ENCODE results near the gene ZNF770. TPM values are rescaled to one million over a fixed set of nuclear protein-coding genes. Genes with fewer than 3 reads are reported as not detected.
"Not testable (repeated sequence)": the region's sequence is repeated elsewhere in the genome, so short reads cannot be mapped to it uniquely, and the experiment has no call there.

The ZNF770 gene
- total and polyA plus RNA-seq, 12 donors, result 8.7 to 52.7 (median 39.0) TPM

DNA sequence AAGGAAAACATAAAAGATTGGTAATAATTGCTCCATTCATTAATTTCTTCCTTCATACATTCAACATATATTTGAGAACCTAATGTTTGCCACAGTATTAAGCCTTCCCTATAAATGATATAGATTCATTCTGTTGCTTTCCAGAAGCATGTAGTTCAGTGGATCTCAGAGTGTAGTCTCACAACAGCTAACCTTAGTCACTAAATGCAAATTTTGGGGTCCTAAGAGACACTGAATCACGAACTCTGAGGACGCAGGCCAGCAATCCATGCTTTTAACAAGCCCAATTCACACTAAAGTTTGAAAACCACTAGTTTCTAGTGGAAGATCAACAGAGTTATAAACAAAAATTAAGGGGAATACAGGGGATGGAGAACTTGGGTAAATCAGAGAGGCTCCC is 11.3 kb downstream of the ZNF770 start:
- no peak overlapping the region for H3K27ac ChIP-seq
- peaks cover 0 to 10% (median 0%) of the 10 kb centered on the region in 9 donors for H3K4me1 ChIP-seq
- H3K27me3 ChIP-seq, result no peaks in the 10 kb centered on the region
- DNase-seq (no peak), ATAC-seq (no peak)
- no peak overlapping the region for H3K4me3 ChIP-seq
- H3K36me3 ChIP-seq, result peaks cover 0 to 30% (median 0%) of the 10 kb centered on the region in 9 donors
- WGBS, 2 donors, result 92 to 93% methylated on average over 2 of the region's 2 CpGs
- intact Hi-C loops (cut with DNase I), result no loop called here
- TF ChIP-seq, protein P1, sequence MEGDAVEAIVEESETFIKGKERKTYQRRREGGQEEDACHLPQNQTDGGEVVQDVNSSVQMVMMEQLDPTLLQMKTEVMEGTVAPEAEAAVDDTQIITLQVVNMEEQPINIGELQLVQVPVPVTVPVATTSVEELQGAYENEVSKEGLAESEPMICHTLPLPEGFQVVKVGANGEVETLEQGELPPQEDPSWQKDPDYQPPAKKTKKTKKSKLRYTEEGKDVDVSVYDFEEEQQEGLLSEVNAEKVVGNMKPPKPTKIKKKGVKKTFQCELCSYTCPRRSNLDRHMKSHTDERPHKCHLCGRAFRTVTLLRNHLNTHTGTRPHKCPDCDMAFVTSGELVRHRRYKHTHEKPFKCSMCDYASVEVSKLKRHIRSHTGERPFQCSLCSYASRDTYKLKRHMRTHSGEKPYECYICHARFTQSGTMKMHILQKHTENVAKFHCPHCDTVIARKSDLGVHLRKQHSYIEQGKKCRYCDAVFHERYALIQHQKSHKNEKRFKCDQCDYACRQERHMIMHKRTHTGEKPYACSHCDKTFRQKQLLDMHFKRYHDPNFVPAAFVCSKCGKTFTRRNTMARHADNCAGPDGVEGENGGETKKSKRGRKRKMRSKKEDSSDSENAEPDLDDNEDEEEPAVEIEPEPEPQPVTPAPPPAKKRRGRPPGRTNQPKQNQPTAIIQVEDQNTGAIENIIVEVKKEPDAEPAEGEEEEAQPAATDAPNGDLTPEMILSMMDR (IDR thresholded peaks at IDR 0.05), result no peak
- H3K9me3 ChIP-seq, result no peaks in the 10 kb centered on the region

DNA sequence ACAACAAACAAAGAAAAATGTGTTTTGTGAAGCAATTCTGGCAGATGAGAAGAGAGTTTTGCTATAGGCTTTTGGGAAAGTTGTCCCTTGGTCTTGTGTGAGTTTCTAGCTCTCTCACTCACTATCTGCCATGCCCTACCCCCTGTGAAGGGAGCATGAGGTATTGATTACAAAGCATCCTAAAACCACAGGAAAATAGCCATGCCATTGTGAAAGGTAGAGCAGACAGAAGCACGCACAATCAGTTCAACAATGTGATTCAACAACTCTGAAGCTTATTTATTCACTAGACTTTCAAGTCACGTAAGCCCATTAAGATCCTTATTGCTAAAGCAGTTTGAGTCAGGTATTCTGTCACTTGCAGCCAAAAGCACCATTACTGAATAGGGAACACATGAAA is 12.0 kb downstream of the ZNF770 start:
- Histone ChIP-seq H3K27ac (no peak overlapping the region), H3K36me3 (peaks cover 0 to 23% (median 0%) of the 10 kb centered on the region in 9 donors), H3K4me3 (no peak overlapping the region), H3K9me3 (no peaks in the 10 kb centered on the region), H3K27me3 (no peaks in the 10 kb centered on the region), H3K4me1 (peaks cover 0 to 10% (median 0%) of the 10 kb centered on the region in 9 donors)
- WGBS, 2 donors, result 94 to 97% methylated on average over 2 of the region's 2 CpGs
- intact Hi-C loops (cut with DNase I), result no loop called here
- DNase-seq (no peak), ATAC-seq (no peak)
- TF ChIP-seq, protein P1 (IDR thresholded peaks at IDR 0.05), result no peak

DNA sequence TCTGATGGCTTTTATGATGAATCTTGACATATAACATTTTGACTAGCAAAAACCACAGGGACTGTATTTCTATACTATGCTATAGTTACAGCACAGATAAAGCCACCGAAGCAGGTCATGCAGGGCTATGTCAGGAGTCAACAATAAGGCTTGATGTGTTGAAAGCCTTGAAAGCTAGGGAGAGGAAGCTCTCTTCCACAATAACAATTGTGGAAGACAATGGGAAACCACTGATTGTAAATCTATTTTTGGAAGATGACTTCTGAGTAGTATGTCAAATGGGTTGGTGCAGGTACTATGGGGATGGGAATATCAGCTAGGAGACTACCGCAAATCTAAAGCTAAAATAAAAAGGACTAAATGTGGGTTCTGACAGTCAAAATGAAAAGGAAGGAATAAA is 14.6 kb downstream of the ZNF770 start:
- TF ChIP-seq, protein P1 (IDR thresholded peaks at IDR 0.05), result no peak
- ATAC-seq, result no peak
- H3K27ac ChIP-seq, result no peak overlapping the region
- no peak overlapping the region for H3K4me3 ChIP-seq
- H3K36me3 ChIP-seq, result peaks cover 0 to 11% (median 0%) of the 10 kb centered on the region in 9 donors
- H3K4me1 ChIP-seq, result peaks cover 0 to 19% (median 9%) of the 10 kb centered on the region in 9 donors
- H3K27me3 ChIP-seq, result no peaks in the 10 kb centered on the region
- WGBS, 2 donors, result 34 to 39% methylated on average over 2 of the region's 2 CpGs
- no peaks in the 10 kb centered on the region for H3K9me3 ChIP-seq
- no peak for DNase-seq
- intact Hi-C loops (cut with DNase I), result no loop called here

DNA sequence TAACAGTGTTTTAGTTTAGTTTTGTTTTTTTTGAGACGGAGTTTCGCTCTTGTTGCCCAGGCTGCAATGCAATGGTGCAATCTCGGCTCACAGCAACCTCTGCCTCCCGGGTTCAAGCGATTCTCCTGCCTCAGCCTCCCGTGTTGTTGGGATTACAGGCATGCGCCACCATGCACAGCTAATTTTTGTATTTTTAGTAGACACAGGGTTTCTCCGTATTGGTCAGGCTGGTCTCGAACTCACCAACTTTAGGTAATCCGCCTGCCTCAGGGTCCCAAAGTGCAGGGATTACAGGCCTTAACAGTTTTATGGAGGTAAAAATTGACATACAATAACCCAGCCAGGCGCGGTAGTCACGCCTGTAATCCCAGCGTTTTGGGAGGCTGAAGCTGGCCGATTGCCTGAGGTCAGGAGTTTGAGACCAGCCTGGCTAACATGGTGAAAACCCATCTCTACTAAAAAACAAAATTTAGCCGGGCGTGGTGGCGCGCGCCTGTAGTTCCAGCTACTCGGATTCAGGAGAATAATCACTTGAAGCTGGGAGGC is 17.9 kb downstream of the ZNF770 start:
- H3K4me1 ChIP-seq, result peaks cover 0 to 50% (median 30%) of the 10 kb centered on the region in 9 donors
- intact Hi-C loops (cut with DNase I); DNase-seq; H3K36me3 ChIP-seq; H3K27me3 ChIP-seq; ATAC-seq; H3K9me3 ChIP-seq: not testable (repeated sequence)
- WGBS, 2 donors, result 70% methylated on average over 21 of the region's 21 CpGs
- peak overlapping the region in 9 of 10 donors; percentile 17 to 91 (median 87) for H3K27ac ChIP-seq
- peak overlapping the region; percentile 62 to 100 (median 81) for H3K4me3 ChIP-seq

Data from heart right ventricle (tissue), 16 donors.